NCI-H82 treated with DMSO at 0.1 percent for 48 hours (cell line): Measurements from ENCODE around the gene CLASRP.

Experiments used
- DNase-seq: peaks from one replicate; lab custom pipeline; 2025; ENCODE audit not compliant: unreplicated experiment; lab: John Stamatoyannopoulos, UW

The CLASRP gene

DNA sequence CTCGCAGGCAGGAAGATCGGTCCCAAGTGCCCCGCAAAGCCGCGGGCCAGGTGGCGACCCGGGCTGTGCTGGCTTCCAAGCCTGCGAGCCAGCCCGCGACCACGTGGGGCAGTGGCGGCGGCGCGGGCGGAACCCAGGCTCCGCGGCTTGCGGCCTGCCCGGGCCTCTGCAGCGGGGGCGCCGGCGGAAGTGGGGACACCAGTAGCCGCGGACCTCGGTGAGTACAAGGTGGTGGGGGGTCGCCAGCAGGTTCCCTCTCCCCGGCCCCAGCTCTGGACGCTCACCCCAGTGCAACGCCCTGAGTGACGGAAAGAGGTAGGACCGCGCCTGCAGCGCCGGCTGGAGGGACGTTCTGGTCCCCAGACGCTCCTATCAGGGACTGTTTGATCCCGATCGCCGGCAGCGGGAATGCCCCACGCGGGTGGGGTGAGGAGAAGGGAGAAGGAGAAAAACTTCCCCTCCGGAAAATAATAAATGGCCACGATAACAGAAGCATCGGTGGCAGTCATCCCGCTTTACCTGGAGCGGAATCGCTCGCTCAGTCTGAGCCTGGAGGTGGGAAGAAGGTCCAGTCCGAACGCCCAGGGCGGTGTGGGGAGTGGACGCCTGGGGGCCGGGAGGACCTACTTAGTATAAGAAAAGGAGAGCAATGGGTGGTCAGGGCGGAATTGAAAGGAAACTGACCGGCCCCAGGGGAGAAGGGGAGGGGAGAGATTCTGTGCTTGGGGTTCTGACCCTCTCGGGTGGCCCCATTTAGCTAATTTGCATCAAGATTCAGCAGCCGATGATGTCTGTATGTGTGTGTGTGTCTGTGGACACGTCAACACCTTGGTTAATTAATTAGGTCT lies 40.4 kb downstream of the CLASRP start, which contains the start of gene GEMIN7:
GEMIN7 (plus strand) TSS at position 198 of the 848 bp plus-strand sequence. CDS start 10,855 bp downstream, outside the sequence.
- peak; percentile 28 for DNase-seq

DNA sequence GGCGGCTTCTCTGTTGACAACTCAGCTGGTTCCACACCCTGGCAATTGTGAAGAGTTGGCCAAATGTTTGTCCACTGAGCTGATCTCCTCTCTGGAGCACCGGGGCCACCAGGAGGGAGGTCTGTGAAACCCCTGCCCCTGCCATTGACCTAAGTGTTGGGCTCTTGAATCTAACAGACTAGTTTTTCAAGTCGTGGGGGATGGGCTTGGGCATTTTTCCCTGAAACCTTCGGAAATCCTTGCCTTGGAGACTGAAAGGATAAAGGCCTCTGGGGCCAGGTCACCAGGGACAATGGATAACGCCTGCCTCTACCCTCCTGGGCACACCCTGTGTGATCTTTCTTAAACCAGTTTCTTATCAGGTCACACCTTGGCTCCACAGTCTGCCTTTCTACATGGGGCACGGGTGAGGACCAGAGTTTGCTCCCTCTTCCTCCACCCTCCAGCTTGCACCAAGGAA lies 41.1 kb downstream of the CLASRP start:
- no peak for DNase-seq

- DNase-seq, result no peak
Measured at GRCh38 chr19:45082170-45082569, 43.3 kb downstream of the CLASRP start.

GRCh38 chr19:45086480-45086879 lies 47.6 kb downstream of the CLASRP start:
- no peak for DNase-seq

GRCh38 chr19:45087531-45087930 lies 48.7 kb downstream of the CLASRP start:
- no peak for DNase-seq

GRCh38 chr19:45090034-45090433 lies 51.2 kb downstream of the CLASRP start:
- DNase-seq, result no peak

GRCh38 chr19:45090606-45091005 lies 51.8 kb downstream of the CLASRP start:
- DNase-seq, result no peak

DNA sequence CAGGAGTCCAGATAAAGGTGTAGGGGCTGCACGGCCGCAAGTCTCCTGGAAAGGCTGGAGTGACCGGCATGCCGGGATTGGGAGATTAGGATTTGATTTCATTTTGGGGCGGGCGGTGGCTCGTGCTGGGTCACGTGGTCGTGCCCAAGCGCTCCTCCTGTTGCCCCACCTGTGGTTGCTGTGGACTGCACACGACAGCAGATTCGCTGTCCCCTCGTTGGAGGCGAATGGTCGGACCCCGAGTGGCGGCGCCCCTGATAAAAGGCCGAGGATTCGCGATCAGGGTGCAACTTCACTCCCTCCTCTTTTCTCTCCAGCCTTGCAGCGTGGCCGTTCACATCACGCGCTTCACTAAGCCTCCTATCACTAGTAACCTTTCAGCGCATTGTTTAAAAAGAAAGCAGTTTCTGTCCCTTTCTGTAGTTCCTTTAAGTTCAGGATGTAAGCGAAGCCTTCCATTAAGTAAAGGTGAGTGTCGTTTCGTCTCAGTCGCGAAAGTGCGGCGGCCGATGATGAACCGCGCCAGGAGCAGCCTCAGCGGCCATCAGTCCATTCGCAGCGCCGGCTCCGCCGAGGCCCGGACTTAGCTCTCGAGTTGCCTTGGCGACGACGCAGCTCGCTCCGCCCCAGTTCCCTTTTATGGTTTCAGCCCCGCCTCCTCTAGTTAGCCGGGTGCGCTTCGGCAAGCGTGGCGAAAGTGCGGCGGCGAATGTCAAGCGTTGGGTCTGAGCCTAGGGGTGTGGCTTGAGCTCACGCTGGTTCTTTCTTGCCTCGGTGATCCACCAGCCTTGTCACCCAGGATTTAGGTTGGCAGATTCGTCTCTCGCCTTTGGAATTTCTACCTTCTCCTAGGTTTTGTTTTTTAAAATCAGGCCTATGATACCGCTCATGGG lies 52.4 kb downstream of the CLASRP start:
- peak; percentile 98 for DNase-seq

GRCh38 chr19:45092747-45093678 lies 54.2 kb downstream of the CLASRP start, which contains the start of gene PPP1R37:
Gene PPP1R37 (plus strand): TSS chr19:45093179. CDS start chr19:45093326, 147 bp downstream.
- peak; percentile 94 for DNase-seq

- DNase-seq, result no peak
Measured at GRCh38 chr19:45094137-45094536, 55.3 kb downstream of the CLASRP start.

GRCh38 chr19:45094707-45095106 lies 55.9 kb downstream of the CLASRP start:
- DNase-seq, result no peak

DNA sequence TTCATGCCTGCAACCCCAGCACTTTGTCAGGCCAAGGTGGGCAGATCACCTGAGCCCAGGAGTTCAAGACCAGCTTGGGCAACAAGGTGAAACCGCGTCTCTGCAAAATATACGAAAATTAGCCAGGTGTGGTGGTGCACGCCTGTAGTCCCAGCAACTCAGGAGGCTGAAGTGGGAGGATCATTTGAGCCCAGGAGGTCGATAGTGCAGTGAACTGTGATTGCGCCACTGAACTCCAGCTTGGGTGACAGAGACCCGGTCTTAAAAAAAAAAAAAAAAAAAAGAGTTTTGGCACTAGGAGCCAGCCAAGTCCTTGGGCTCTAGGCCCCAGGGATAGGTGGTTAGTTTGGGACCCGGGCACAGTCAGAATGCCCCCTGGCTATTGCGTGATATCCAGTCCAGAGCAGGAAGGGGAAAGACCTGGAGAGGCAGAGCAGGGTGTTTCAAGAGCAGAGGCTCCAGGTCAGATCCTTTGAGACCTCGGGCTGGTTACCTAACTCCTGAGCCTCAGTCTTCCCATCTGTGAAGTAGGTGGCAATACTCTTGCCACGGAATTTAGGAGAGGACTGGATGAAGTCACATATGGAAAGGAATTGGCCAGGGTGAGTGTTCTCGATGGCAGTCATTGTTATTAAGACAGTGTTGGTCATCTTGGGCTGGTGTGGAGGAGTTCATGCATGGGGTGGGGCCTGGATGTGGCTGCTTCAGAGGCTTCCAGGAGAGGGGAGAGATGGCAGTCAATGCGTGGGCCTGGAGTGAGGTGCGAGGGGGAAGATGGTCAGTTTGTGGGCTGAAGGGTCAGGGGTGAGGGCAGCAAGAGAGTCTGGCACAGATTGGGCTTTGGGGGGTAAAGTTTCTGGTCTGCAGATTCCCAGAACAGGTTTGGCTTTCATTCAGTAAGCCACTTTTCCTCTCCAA lies 56.9 kb downstream of the CLASRP start:
- DNase-seq, result no peak

- no peak for DNase-seq
Measured at GRCh38 chr19:45096700-45097099, 57.9 kb downstream of the CLASRP start.

- no peak for DNase-seq
Measured at GRCh38 chr19:45097450-45097775, 58.6 kb downstream of the CLASRP start.

DNA sequence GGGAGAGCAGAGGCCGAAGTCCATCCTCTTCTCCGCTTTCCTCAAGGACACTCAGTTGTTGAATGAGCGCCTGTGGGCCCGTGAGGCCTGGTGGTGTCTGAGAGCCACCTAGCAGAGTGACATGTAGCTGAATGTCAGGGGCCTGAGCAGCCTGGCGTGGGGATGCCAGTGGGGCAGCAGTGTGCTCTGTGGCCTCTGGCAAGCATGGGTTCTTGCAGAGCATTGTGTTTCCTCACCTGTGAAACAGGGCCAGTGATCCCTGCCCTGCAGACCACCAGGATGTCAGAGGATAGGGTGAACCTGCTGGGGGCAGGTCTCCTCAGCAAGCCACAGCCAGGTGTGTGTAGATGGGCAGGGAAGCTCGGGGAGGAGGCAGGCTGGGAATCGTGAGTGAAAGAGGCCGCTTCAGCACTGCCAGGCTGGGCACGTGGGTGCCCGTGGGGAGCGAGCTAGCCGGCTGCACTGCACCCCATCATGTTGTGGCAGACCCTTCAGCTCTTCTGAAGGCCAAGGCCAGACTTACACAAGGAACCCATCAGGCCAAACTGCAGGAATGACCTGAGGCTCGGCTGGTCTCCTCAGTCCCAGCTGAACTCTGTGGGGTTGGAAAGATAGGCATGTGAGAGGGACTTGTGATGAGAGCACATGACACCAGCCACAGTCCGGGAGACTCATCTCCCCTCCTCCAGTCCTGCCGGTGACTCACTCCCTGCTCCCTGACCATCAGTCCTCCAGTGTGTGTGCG lies 59.1 kb downstream of the CLASRP start:
- no peak for DNase-seq

DNA sequence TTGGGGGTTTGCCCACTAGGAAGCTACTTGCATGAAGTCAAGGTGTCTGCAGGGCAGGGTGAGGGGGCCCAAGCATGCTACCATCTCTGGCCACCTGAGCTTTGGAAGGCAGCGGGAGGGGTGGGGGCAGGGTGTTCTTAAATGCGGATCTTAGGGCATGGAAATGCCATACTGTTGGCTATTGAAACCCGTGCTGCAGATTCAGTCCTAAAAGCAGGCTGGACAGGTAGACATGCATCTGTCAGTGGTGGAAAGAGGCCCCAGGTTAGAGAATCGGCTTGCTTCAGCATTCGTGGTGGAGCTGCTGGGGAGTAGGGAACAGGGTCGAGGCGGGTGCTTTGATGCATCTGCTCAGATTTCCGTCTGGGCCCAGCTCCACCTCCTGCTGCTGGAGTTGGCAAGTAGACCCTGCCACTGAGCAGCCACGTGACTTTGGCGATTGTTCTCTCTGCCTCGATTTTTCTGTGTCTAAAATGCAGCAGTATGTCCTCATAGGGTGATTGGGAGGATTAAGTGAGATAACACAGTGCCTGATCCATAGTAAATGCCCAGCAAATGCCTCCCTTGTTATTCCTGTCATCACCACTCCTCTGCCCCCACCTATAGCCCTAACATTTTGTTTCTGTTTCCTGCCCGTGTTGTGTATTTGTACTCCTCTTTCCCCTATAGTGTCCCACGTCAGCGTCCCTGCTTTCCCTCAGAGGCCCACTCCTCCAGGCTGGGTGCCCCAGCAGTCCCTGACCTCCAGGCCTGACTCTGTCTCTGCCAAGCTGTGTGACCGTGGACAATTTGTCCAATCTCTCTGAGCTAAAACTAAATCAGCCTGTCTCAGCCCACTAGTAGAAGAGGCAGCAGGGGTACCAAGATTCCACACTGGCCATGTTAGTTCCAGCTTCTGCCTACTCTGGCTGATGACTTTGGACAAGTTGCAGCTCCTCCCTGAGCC lies 59.9 kb downstream of the CLASRP start:
- DNase-seq, result no peak

GRCh38 chr19:45099467-45100191 lies 60.8 kb downstream of the CLASRP start:
- no peak for DNase-seq
